SH-SY5Y (cell line): ENCODE data around the gene GLIPR1L1.

ENCODE experiments used
- GATA2 ChIP-seq: IDR thresholded peaks from 2 replicates; pipeline ENCODE4 v1.6.1; 2011; ENCODE audit warnings: mild to moderate bottlenecking, low read depth, low read length
- GATA3 ChIP-seq: IDR thresholded peaks from 2 replicates; pipeline ENCODE4 v1.6.1; 2011; ENCODE audit warnings: low read depth, mild to moderate bottlenecking, low read length, moderate library complexity

DNA sequence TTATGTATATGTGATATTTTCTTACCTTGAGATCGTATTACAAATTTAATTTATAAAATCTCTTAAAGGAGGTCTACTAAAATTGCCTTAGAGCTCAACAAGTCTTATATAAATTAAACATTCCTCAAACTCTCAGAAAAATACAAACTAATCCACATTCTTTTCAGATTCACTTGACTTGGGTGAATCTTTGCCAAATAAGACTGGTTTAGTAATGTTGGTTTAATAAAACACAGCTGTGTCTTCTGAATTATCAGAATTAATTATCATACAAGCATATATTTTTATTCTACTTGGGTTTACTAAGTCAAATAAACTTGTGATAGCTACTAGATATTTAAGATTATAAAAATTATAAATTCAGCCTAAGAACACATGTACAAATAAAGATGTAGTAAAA lies 69.8 kb downstream of the GLIPR1L1 start:
- TF ChIP-seq GATA2 (no peak), GATA3 (no peak)
